T-cell (primary cell): ENCODE data around the gene PRCP. TPM values are rescaled to one million over a fixed set of nuclear protein-coding genes. Genes with fewer than 3 reads are reported as not detected.
"Not testable (repeated sequence)": the region's sequence is repeated elsewhere in the genome, so short reads cannot be mapped to it uniquely, and the experiment has no call there.

Experiments used
- ATAC-seq, 4 experiments: fragments of 200-7000 bp in 3 of 4; fragments of 150-1000 bp in 1 of 4; cut with Tn5 transposase; replicated peaks in 1 of 4; 1 replicate in 3 of 4; 2 replicates in 1 of 4; pipeline ENCODE4 v1.10.0; 2021; ENCODE audit warnings: moderate library complexity in 3 of 4, mild to moderate bottlenecking in 2 of 4, moderate number of reproducible peaks in 1 of 4
- CTCF ChIA-PET, 2 donors: fragments of 300-600 bp; sonication (Branson Sonifier 250); formaldehyde crosslinking; loops; one replicate each; lab custom pipeline; 2022; ENCODE audit warnings: antibody characterized with exemption in 2 of 2; lab: Charles Lee
- POLR2A ChIA-PET, 2 donors: fragments of 300-600 bp; sonication (Branson Sonifier 250); formaldehyde crosslinking; loops; one replicate each; lab custom pipeline; 2022; ENCODE audit warnings: antibody characterized with exemption in 2 of 2; lab: Charles Lee
- DNase-seq, 35 experiments: peaks; one replicate each; pipeline versions ENCODE4 v3.0.0 to v3.0.0-alpha.2; 2013 to 2023
- H3K27ac ChIP-seq: one replicate; pipeline ENCODE4 v1.5.1; 2013; ENCODE audit warnings: low read length
- H3K27me3 ChIP-seq, 2 experiments: replicated peaks in 1 of 2; 1 replicate in 1 of 2; 2 replicates in 1 of 2; pipeline versions ENCODE4 v1.6.1 to v1.7.0; 2013; ENCODE audit warnings: low read length in 1 of 2, mixed read lengths in 1 of 2; ENCODE audit not compliant: control insufficient read depth in 2 of 2, insufficient read depth in 2 of 2; ENCODE audit errors: extremely low read depth in 1 of 2
- H3K36me3 ChIP-seq, 2 donors: 1 replicate in 1 of 2; 2 replicates in 1 of 2; pipeline versions ENCODE4 v1.6.1 to v1.7.0; 2013; ENCODE audit warnings: low read length in 1 of 2; ENCODE audit not compliant: control insufficient read depth in 2 of 2, insufficient read depth in 1 of 2; ENCODE audit errors: extremely low read depth in 1 of 2
- H3K4me1 ChIP-seq, 2 experiments: 1 replicate in 1 of 2; 2 replicates in 1 of 2; pipeline versions ENCODE4 v1.6.1 to v1.7.0; 2013; ENCODE audit warnings: low read length in 2 of 2, mixed read lengths in 1 of 2; ENCODE audit not compliant: insufficient read depth in 2 of 2, control insufficient read depth in 1 of 2; ENCODE audit errors: extremely low read depth in 1 of 2
- H3K4me3 ChIP-seq, 2 donors: 1 replicate in 1 of 2; 2 replicates in 1 of 2; pipeline versions ENCODE4 v1.5.1 to v1.7.0; 2013; ENCODE audit warnings: mild to moderate bottlenecking in 2 of 2, low read length in 1 of 2, moderate library complexity in 1 of 2; ENCODE audit not compliant: control insufficient read depth in 1 of 2; ENCODE audit errors: extremely low read depth in 1 of 2
- H3K9me3 ChIP-seq: 2 replicates; pipeline ENCODE4 v1.7.0; 2013
- H3K27ac Mint-ChIP-seq, 2 donors: one replicate each; pipeline ENCODE4 v1.8.0; 2020 to 2021; ENCODE audit warnings: mild to moderate bottlenecking in 2 of 2, mixed read lengths in 2 of 2
- H3K27me3 Mint-ChIP-seq, 2 donors: one replicate each; pipeline ENCODE4 v1.8.0; 2021 to 2022; ENCODE audit warnings: mixed read lengths in 2 of 2
- H3K36me3 Mint-ChIP-seq: one replicate; pipeline ENCODE4 v1.8.0; 2021; ENCODE audit warnings: mixed read lengths
- H3K4me1 Mint-ChIP-seq, 3 donors: one replicate each; pipeline ENCODE4 v1.8.0; 2020 to 2022; ENCODE audit warnings: mixed read lengths in 3 of 3, mild to moderate bottlenecking in 1 of 3
- H3K4me3 Mint-ChIP-seq, 3 donors: one replicate each; pipeline ENCODE4 v1.8.0; 2020 to 2022; ENCODE audit warnings: mild to moderate bottlenecking in 3 of 3, mixed read lengths in 3 of 3, moderate library complexity in 3 of 3
- H3K9me3 Mint-ChIP-seq, 3 donors: one replicate each; pipeline ENCODE4 v1.8.0; 2020 to 2022; ENCODE audit warnings: mixed read lengths in 3 of 3
- WGBS: methylation state at CpG from one replicate; pipeline ENCODE4 v1.1.5; 2013; ENCODE audit warnings: missing lambda C conversion rate; ENCODE audit not compliant: insufficient coverage; 5-methylcytosine and 5-hydroxymethylcytosine counted together
- total RNA-seq, 35 experiments: library from RNA in 6 of 35; stranded (reverse) in 6 of 35; fragments of 120-200 nt in 1 of 35; gene quantifications; one replicate each; pipeline versions ENCODE4 v1.2.1 to v1.2.4 and lab custom pipeline; 2013 to 2026

PRCP gene
- total RNA-seq, 5 donors from 2014 or later (not counting 1 experiment from before 2014, with no cell fraction given) = 18.1 to 22.7 (median 20.2) TPM

GRCh38 chr11:82855616-82856015 lies 44.6 kb downstream of the PRCP start:
- no peak for ATAC-seq
- no peaks in the 10 kb centered on the region for H3K36me3 ChIP-seq
- ChIA-PET POLR2A (no interaction called here), CTCF (no interaction called here)
- Mint-ChIP-seq H3K4me1 (peaks cover 0 to 8% (median 7%) of the 10 kb centered on the region in 3 donors), H3K36me3 (peaks cover 31% of the 10 kb centered on the region), H3K27ac (no peak overlapping the region), H3K4me3 (no peak overlapping the region), H3K27me3 (no peaks in the 10 kb centered on the region), H3K9me3 (no peaks in the 10 kb centered on the region)
- no peak overlapping the region for H3K27ac ChIP-seq
- WGBS = no CpG with 5 or more reads among the region's 2 CpGs
- no peak overlapping the region for H3K4me3 ChIP-seq
- no peaks in the 10 kb centered on the region for H3K4me1 ChIP-seq
- H3K9me3 ChIP-seq = no peaks in the 10 kb centered on the region
- H3K27me3 ChIP-seq = no peaks in the 10 kb centered on the region
- no peak for DNase-seq

- H3K4me3 ChIP-seq, ATAC-seq, POLR2A ChIA-PET, H3K27ac Mint-ChIP-seq, DNase-seq, H3K4me1 Mint-ChIP-seq, H3K36me3 ChIP-seq, H3K4me3 Mint-ChIP-seq, H3K4me1 ChIP-seq, H3K27me3 ChIP-seq, H3K27ac ChIP-seq, H3K9me3 ChIP-seq, H3K27me3 Mint-ChIP-seq, CTCF ChIA-PET, H3K9me3 Mint-ChIP-seq: not testable (repeated sequence)
- H3K36me3 Mint-ChIP-seq = peaks cover 34% of the 10 kb centered on the region
- no CpG with 5 or more reads among the region's 1 CpG for WGBS
Observed at GRCh38 chr11:82854916-82855315, 45.3 kb downstream of the PRCP start.

GRCh38 chr11:82854242-82854641 lies 46.0 kb downstream of the PRCP start:
- H3K27ac ChIP-seq = no peak overlapping the region
- H3K27me3 Mint-ChIP-seq = no peaks in the 10 kb centered on the region
- ATAC-seq (no peak), DNase-seq (no peak)
- no peaks in the 10 kb centered on the region for H3K4me1 ChIP-seq
- H3K4me3 Mint-ChIP-seq = no peak overlapping the region
- CTCF ChIA-PET = no interaction called here
- H3K36me3 Mint-ChIP-seq = peaks cover 34% of the 10 kb centered on the region
- no peak overlapping the region for H3K4me3 ChIP-seq
- H3K27me3 ChIP-seq = no peaks in the 10 kb centered on the region
- no peaks in the 10 kb centered on the region for H3K36me3 ChIP-seq
- H3K9me3 ChIP-seq = no peaks in the 10 kb centered on the region
- no peaks in the 10 kb centered on the region for H3K9me3 Mint-ChIP-seq
- H3K4me1 Mint-ChIP-seq = peaks cover 0 to 8% (median 7%) of the 10 kb centered on the region in 3 donors
- H3K27ac Mint-ChIP-seq = no peak overlapping the region
- POLR2A ChIA-PET = no interaction called here

GRCh38 chr11:82848829-82849228 lies 51.4 kb downstream of the PRCP start:
- Mint-ChIP-seq H3K4me3 (no peak overlapping the region), H3K9me3 (no peaks in the 10 kb centered on the region), H3K27me3 (no peaks in the 10 kb centered on the region), H3K4me1 (no peaks in the 10 kb centered on the region), H3K27ac (no peak overlapping the region), H3K36me3 (peaks cover 31% of the 10 kb centered on the region)
- H3K9me3 ChIP-seq = no peaks in the 10 kb centered on the region
- H3K27me3 ChIP-seq = no peaks in the 10 kb centered on the region
- H3K36me3 ChIP-seq = no peaks in the 10 kb centered on the region
- DNase-seq = no peak
- ChIA-PET CTCF (no interaction called here), POLR2A (no interaction called here)
- H3K27ac ChIP-seq = no peak overlapping the region
- no peaks in the 10 kb centered on the region for H3K4me1 ChIP-seq
- no peak for ATAC-seq
- no peak overlapping the region for H3K4me3 ChIP-seq

- H3K4me1 Mint-ChIP-seq = no peaks in the 10 kb centered on the region
- no peak overlapping the region for H3K4me3 Mint-ChIP-seq
- Histone ChIP-seq H3K36me3 (peaks cover 0 to 2% of the 10 kb centered on the region in 2 donors), H3K4me3 (no peak overlapping the region), H3K9me3 (no peaks in the 10 kb centered on the region), H3K4me1 (no peaks in the 10 kb centered on the region), H3K27me3 (no peaks in the 10 kb centered on the region), H3K27ac (no peak overlapping the region)
- peaks cover 45% of the 10 kb centered on the region for H3K36me3 Mint-ChIP-seq
- no peak for DNase-seq
- no peaks in the 10 kb centered on the region for H3K27me3 Mint-ChIP-seq
- H3K9me3 Mint-ChIP-seq = no peaks in the 10 kb centered on the region
- ChIA-PET CTCF (interaction anchor here in 1 of 2 donors (0.6 kb wide), 1 partner anchor 84 kb away, joined by 6 read pairs; no protein-coding TSS in a partner anchor), POLR2A (no interaction called here)
- ATAC-seq = no peak
- WGBS = 94% methylated on average over 5 of the region's 7 CpGs
- no peak overlapping the region for H3K27ac Mint-ChIP-seq
Observed at GRCh38 chr11:82845356-82846353, 54.6 kb downstream of the PRCP start.

GRCh38 chr11:82843057-82843795 lies 57.0 kb downstream of the PRCP start:
- Mint-ChIP-seq H3K9me3 (no peaks in the 10 kb centered on the region), H3K36me3 (peaks cover 49% of the 10 kb centered on the region), H3K27ac (no peak overlapping the region), H3K4me1 (no peaks in the 10 kb centered on the region), H3K4me3 (no peak overlapping the region), H3K27me3 (no peaks in the 10 kb centered on the region)
- Histone ChIP-seq H3K36me3 (peaks cover 0 to 2% of the 10 kb centered on the region in 2 donors), H3K4me3 (no peak overlapping the region), H3K27me3 (no peaks in the 10 kb centered on the region), H3K4me1 (no peaks in the 10 kb centered on the region), H3K27ac (no peak overlapping the region), H3K9me3 (no peaks in the 10 kb centered on the region)
- CTCF ChIA-PET = interaction anchor here in 1 of 2 donors (0.7 kb wide), 1 partner anchor 1153 kb away, joined by 5 read pairs; no protein-coding TSS in a partner anchor
- ATAC-seq (no peak), DNase-seq (no peak)
- WGBS = no CpG with 5 or more reads among the region's 6 CpGs
- POLR2A ChIA-PET = interaction anchor here in 1 of 2 donors (0.9 kb wide), 1 partner anchor 9 kb away, joined by 3 read pairs; no protein-coding TSS in a partner anchor
